SK-N-SH treated with all-trans-retinoic acid at 6 μM for 48 hours (cell line): ENCODE measurements around the gene MMP21.

Source experiments
- ATAC-seq: fragments of 200-7000 bp; cut with Tn5 transposase; 3 replicates; pipeline ENCODE4 v1.9.1; 2020; ENCODE audit warnings: mild to moderate bottlenecking, moderate library complexity
- ARNTL ChIP-seq: fragments of 450-650 bp; formaldehyde crosslinking; IDR thresholded peaks from 2 replicates; pipeline ENCODE4 v1.5.0; 2020; ENCODE audit warnings: low read depth, mild to moderate bottlenecking, moderate library complexity, borderline replicate concordance
- BACH2 ChIP-seq: fragments of 250-450 bp; sonication (Bioruptor Pico); IDR thresholded peaks from 2 replicates; pipeline ENCODE4 v1.9.0; 2021; ENCODE audit warnings: mild to moderate bottlenecking, borderline replicate concordance
- CREB5 ChIP-seq: fragments of 250-450 bp; sonication (Bioruptor Pico); IDR thresholded peaks from 2 replicates; pipeline ENCODE4 v1.5.1; 2020; ENCODE audit warnings: low read depth, mild to moderate bottlenecking, moderate library complexity
- CSDC2 ChIP-seq: fragments of 250-450 bp; sonication (Bioruptor Pico); IDR thresholded peaks from 2 replicates; pipeline ENCODE4 v1.5.0; 2020; ENCODE audit warnings: mild to moderate bottlenecking, moderate library complexity
- CSRNP3 ChIP-seq: fragments of 250-450 bp; sonication (Bioruptor Pico); IDR thresholded peaks from 2 replicates; pipeline ENCODE4 v1.5.1; 2021; ENCODE audit warnings: mild to moderate bottlenecking, moderate library complexity
- ESRRG ChIP-seq: fragments of 250-450 bp; sonication (Bioruptor Pico); IDR thresholded peaks from 2 replicates; pipeline ENCODE4 v1.6.1; 2021; ENCODE audit warnings: mild to moderate bottlenecking
- GLIS3 ChIP-seq: fragments of 250-450 bp; sonication (Bioruptor Pico); IDR thresholded peaks from 2 replicates; pipeline ENCODE4 v1.5.0; 2020; ENCODE audit warnings: mild to moderate bottlenecking, moderate library complexity
- ISL1 ChIP-seq: fragments of 250-450 bp; sonication (Bioruptor Pico); IDR thresholded peaks from 2 replicates; pipeline ENCODE4 v2.1.2; 2022; ENCODE audit warnings: mild to moderate bottlenecking, moderate library complexity
- OSR1 ChIP-seq: fragments of 250-450 bp; sonication (Bioruptor Pico); IDR thresholded peaks from 2 replicates; pipeline ENCODE4 v1.8.0; 2022; ENCODE audit warnings: moderate library complexity, mild to moderate bottlenecking, inconsistent platforms
- POU6F1 ChIP-seq: fragments of 250-450 bp; sonication (Bioruptor Pico); IDR thresholded peaks from 2 replicates; pipeline ENCODE4 v1.8.0; 2021; ENCODE audit warnings: low read depth, mild to moderate bottlenecking, moderate library complexity, borderline replicate concordance
- PPARA ChIP-seq: fragments of 250-450 bp; sonication (Bioruptor Pico); IDR thresholded peaks from 2 replicates; pipeline ENCODE4 v1.5.0; 2020; ENCODE audit warnings: mild to moderate bottlenecking, borderline replicate concordance
- RARB ChIP-seq: fragments of 250-450 bp; sonication (Bioruptor Pico); IDR thresholded peaks from 2 replicates; pipeline ENCODE4 v1.8.0; 2021; ENCODE audit warnings: mild to moderate bottlenecking, moderate library complexity
- SNAI2 ChIP-seq: fragments of 250-450 bp; sonication (Bioruptor Pico); IDR thresholded peaks from 2 replicates; pipeline ENCODE4 v1.5.0; 2020; ENCODE audit warnings: mild to moderate bottlenecking, moderate library complexity
- TCF4 ChIP-seq: fragments of 250-450 bp; sonication (Bioruptor Pico); IDR thresholded peaks from 2 replicates; pipeline ENCODE4 v1.8.0; 2021; ENCODE audit warnings: mild to moderate bottlenecking, moderate library complexity, borderline replicate concordance
- TOX ChIP-seq: fragments of 250-450 bp; sonication (Bioruptor Pico); IDR thresholded peaks from 2 replicates; pipeline ENCODE4 v1.8.0; 2021; ENCODE audit warnings: mild to moderate bottlenecking, moderate library complexity, borderline replicate concordance
- ZC3H10 ChIP-seq: fragments of 250-450 bp; sonication (Bioruptor Pico); IDR thresholded peaks from 2 replicates; pipeline ENCODE4 v1.5.1; 2021; ENCODE audit warnings: mild to moderate bottlenecking, moderate library complexity
- ZFP3 ChIP-seq: fragments of 250-450 bp; sonication (Bioruptor Pico); IDR thresholded peaks from 2 replicates; pipeline ENCODE4 v1.5.0; 2020; ENCODE audit warnings: mild to moderate bottlenecking, moderate library complexity
- ZFP30 ChIP-seq: fragments of 450-650 bp; formaldehyde crosslinking; IDR thresholded peaks from 2 replicates; pipeline ENCODE4 v1.5.0; 2022; ENCODE audit warnings: mild to moderate bottlenecking, moderate library complexity
- ZNF565 ChIP-seq: fragments of 450-650 bp; formaldehyde crosslinking; conservative IDR thresholded peaks from 2 replicates; pipeline ENCODE4 v1.5.0; 2020; ENCODE audit warnings: low read depth, mild to moderate bottlenecking, moderate library complexity
- ZNF70 ChIP-seq: fragments of 450-650 bp; formaldehyde crosslinking; IDR thresholded peaks from 2 replicates; pipeline ENCODE4 v1.5.0; 2020; ENCODE audit warnings: mild to moderate bottlenecking, moderate library complexity
- ZNF8 ChIP-seq: fragments of 450-650 bp; formaldehyde crosslinking; IDR thresholded peaks from 2 replicates; pipeline ENCODE4 v1.5.0; 2020; ENCODE audit warnings: mild to moderate bottlenecking, moderate library complexity
- TF ChIP-seq, protein P1 (sequence below): fragments of 250-450 bp; sonication (Bioruptor Pico); IDR thresholded peaks from 2 replicates; pipeline ENCODE4 v1.5.0; 2020; ENCODE audit warnings: mild to moderate bottlenecking, moderate library complexity

Gene MMP21

GRCh38 chr10:125772864-125773180 lies 2.8 kb downstream of the MMP21 start:
- ATAC-seq = no peak
- TF ChIP-seq TCF4 (CRISPR knock-in tag) = no peak
- TF ChIP-seq, protein P1, sequence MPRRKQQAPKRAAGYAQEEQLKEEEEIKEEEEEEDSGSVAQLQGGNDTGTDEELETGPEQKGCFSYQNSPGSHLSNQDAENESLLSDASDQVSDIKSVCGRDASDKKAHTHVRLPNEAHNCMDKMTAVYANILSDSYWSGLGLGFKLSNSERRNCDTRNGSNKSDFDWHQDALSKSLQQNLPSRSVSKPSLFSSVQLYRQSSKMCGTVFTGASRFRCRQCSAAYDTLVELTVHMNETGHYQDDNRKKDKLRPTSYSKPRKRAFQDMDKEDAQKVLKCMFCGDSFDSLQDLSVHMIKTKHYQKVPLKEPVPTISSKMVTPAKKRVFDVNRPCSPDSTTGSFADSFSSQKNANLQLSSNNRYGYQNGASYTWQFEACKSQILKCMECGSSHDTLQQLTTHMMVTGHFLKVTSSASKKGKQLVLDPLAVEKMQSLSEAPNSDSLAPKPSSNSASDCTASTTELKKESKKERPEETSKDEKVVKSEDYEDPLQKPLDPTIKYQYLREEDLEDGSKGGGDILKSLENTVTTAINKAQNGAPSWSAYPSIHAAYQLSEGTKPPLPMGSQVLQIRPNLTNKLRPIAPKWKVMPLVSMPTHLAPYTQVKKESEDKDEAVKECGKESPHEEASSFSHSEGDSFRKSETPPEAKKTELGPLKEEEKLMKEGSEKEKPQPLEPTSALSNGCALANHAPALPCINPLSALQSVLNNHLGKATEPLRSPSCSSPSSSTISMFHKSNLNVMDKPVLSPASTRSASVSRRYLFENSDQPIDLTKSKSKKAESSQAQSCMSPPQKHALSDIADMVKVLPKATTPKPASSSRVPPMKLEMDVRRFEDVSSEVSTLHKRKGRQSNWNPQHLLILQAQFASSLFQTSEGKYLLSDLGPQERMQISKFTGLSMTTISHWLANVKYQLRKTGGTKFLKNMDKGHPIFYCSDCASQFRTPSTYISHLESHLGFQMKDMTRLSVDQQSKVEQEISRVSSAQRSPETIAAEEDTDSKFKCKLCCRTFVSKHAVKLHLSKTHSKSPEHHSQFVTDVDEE = no peak
- no peak for TF ChIP-seq PPARA
- no peak for TF ChIP-seq ZNF8 (CRISPR knock-in tag)
- no peak for TF ChIP-seq ZNF565 (CRISPR knock-in tag)
- no peak for TF ChIP-seq ZC3H10
- no peak for TF ChIP-seq BACH2
- no peak for TF ChIP-seq ZFP3 (CRISPR knock-in tag)
- no peak for TF ChIP-seq CSDC2 (CRISPR knock-in tag)
- no peak for TF ChIP-seq ZFP30 (CRISPR knock-in tag)
- no peak for TF ChIP-seq SNAI2 (CRISPR knock-in tag)
- TF ChIP-seq ZNF70 (CRISPR knock-in tag) = no peak
- TF ChIP-seq CREB5 (CRISPR knock-in tag) = no peak
- no peak for TF ChIP-seq ESRRG (CRISPR knock-in tag)
- no peak for TF ChIP-seq TOX (CRISPR knock-in tag)
- no peak for TF ChIP-seq GLIS3 (CRISPR knock-in tag)
- TF ChIP-seq RARB = no peak
- no peak for TF ChIP-seq OSR1 (CRISPR knock-in tag)
- no peak for TF ChIP-seq ISL1 (CRISPR knock-in tag)
- no peak for TF ChIP-seq POU6F1 (CRISPR knock-in tag)
- TF ChIP-seq, all 23 proteins: peak for 0

- TF ChIP-seq ESRRG (CRISPR knock-in tag) = no peak
- TF ChIP-seq, protein P1 = no peak
- no peak for TF ChIP-seq RARB
- TF ChIP-seq BACH2 = no peak
- TF ChIP-seq ZNF565 (CRISPR knock-in tag) = no peak
- no peak for TF ChIP-seq CSRNP3 (CRISPR knock-in tag)
- no peak for TF ChIP-seq TCF4 (CRISPR knock-in tag)
- no peak for TF ChIP-seq ISL1 (CRISPR knock-in tag)
- no peak for TF ChIP-seq POU6F1 (CRISPR knock-in tag)
- no peak for TF ChIP-seq SNAI2 (CRISPR knock-in tag)
- TF ChIP-seq ARNTL (CRISPR knock-in tag) = no peak
- TF ChIP-seq CREB5 (CRISPR knock-in tag) = no peak
- no peak for TF ChIP-seq TOX (CRISPR knock-in tag)
- no peak; the same call in 2 of the 3 replicates for ATAC-seq
Observed at GRCh38 chr10:125772112-125772863, 3.3 kb downstream of the MMP21 start.
